Panc1 (cell line): ENCODE measurements around the gene ZNF585A. TPM values are rescaled to one million over a fixed set of nuclear protein-coding genes. Genes with fewer than 3 reads are reported as not detected.
"Not testable (repeated sequence)": the region's sequence is repeated elsewhere in the genome, so short reads cannot be mapped to it uniquely, and the experiment has no call there.

ENCODE experiments used
- ATAC-seq: fragments of 200-7000 bp; cut with Tn5 transposase; 2 replicates; pipeline ENCODE4 v1.9.1; 2020; ENCODE audit warnings: mild to moderate bottlenecking, moderate library complexity
- BruUV-seq: library from RNA; stranded (reverse); fragments of 400-500 nt; replicated peaks from 2 replicates; lab custom pipeline; 2021; lab: Mats Ljungman, UMichigan
- CTCF ChIA-PET: fragments of 300-600 bp; sonication (Branson Sonifier 250); formaldehyde crosslinking; loops from one replicate; lab custom pipeline; 2022; ENCODE audit warnings: antibody characterized with exemption; lab: Charles Lee
- POLR2A ChIA-PET: fragments of 300-600 bp; sonication (Branson Sonifier 250); formaldehyde crosslinking; loops from one replicate; lab custom pipeline; 2022; ENCODE audit warnings: antibody characterized with exemption; lab: Charles Lee
- DNase-seq: peaks from one replicate; pipeline ENCODE4 v3.0.0-alpha.2; 2010; ENCODE audit warnings: low read depth, low spot score
- H3K27ac ChIP-seq: 2 replicates; pipeline ENCODE4 v1.5.1; 2011; ENCODE audit warnings: mild to moderate bottlenecking, low read length, inconsistent platforms
- H3K27me3 ChIP-seq: fragments of 200-500 bp; sonication (Bioruptor generic); 2 replicates; pipeline ENCODE4 v1.6.0; 2014; ENCODE audit warnings: low read length, inconsistent platforms; ENCODE audit not compliant: control insufficient read depth, insufficient read depth
- H3K36me3 ChIP-seq: fragments of 200-500 bp; sonication (Bioruptor generic); 2 replicates; pipeline ENCODE4 v1.5.1; 2014; ENCODE audit warnings: inconsistent platforms, mild to moderate bottlenecking, low read length, moderate library complexity; ENCODE audit not compliant: control insufficient read depth, insufficient read depth
- H3K4me1 ChIP-seq: 2 replicates; pipeline ENCODE4 v1.5.1; 2011; ENCODE audit warnings: inconsistent platforms, mild to moderate bottlenecking, low read length, moderate library complexity; ENCODE audit not compliant: control insufficient read depth, insufficient read depth
- H3K4me3 ChIP-seq, 2 experiments: 2 replicates each; pipeline ENCODE4 v1.5.1; 2011 to 2012; ENCODE audit warnings: low read depth in 2 of 2, low read length in 2 of 2, mild to moderate bottlenecking in 2 of 2, inconsistent platforms in 1 of 2, moderate library complexity in 1 of 2
- H3K9me3 ChIP-seq: fragments of 200-500 bp; sonication (Bioruptor generic); 2 replicates; pipeline ENCODE4 v1.5.1; 2014; ENCODE audit warnings: low read depth, mild to moderate bottlenecking, inconsistent platforms, low read length, moderate library complexity; ENCODE audit not compliant: control insufficient read depth, insufficient read depth
- CTCF ChIP-seq: fragments of 450-650 bp; IDR thresholded peaks from 2 replicates; pipeline ENCODE4 v1.5.1; 2017; ENCODE audit warnings: mild to moderate bottlenecking
- POLR2AphosphoS5 ChIP-seq: IDR thresholded peaks from 2 replicates; pipeline ENCODE4 v1.6.1; 2012; ENCODE audit warnings: mild to moderate bottlenecking, low read depth, low read length, moderate library complexity
- REST ChIP-seq, 2 experiments: IDR thresholded peaks; 2 replicates each; pipeline ENCODE4 v1.6.1; 2011 to 2012; ENCODE audit warnings: low read depth in 2 of 2, control low read depth in 1 of 2, low read length in 1 of 2, mild to moderate bottlenecking in 1 of 2, moderate library complexity in 1 of 2; ENCODE audit not compliant: insufficient read depth in 1 of 2
- SIN3A ChIP-seq: IDR thresholded peaks from 2 replicates; pipeline ENCODE4 v1.6.1; 2012; ENCODE audit warnings: low read depth, mild to moderate bottlenecking, low read length, moderate library complexity, borderline replicate concordance; ENCODE audit not compliant: insufficient read depth
- TCF7L2 ChIP-seq: IDR thresholded peaks from 2 replicates; pipeline ENCODE4 v1.6.1; 2011; ENCODE audit warnings: mild to moderate bottlenecking, low read depth, low read length, inconsistent platforms
- in situ Hi-C: cut with HindIII; loops from 2 replicates; pipeline ENCODE4 v1.10.0; 2016; ENCODE audit warnings: low sequenced_read_pairs, low pct_unique_long_range_greater_than_20kb
- intact Hi-C: fragments of 100-400 bp; cut with micrococcal nuclease; formaldehyde crosslinking; loops from one replicate; pipeline ENCODE4 v1.10.0; 2022; ENCODE audit not compliant: unreplicated experiment
- total RNA-seq: library from RNA; stranded (reverse); gene quantifications from one replicate; pipeline ENCODE4 v1.2.1, GENCODE V29; 2021; ENCODE audit not compliant: unreplicated experiment

Gene ZNF585A
- total RNA-seq, 1 experiment from 2014 or later: 23.4 TPM

GRCh38 chr19:37197768-37198167 is 25.3 kb upstream of the ZNF585A start:
- peaks cover 4% of the 10 kb centered on the region; the same call in 1 of the 2 replicates for H3K9me3 ChIP-seq
- no peak for TF ChIP-seq REST (IDR thresholded peaks at IDR 0.05; ENCODE audit: insufficient read depth in 1 of 2, low read depth in 2 of 2, low read length in 1 of 2)
- TF ChIP-seq CTCF: no peak
- no peak for TF ChIP-seq SIN3A
- no peak for TF ChIP-seq POLR2AphosphoS5
- no peak for TF ChIP-seq TCF7L2
- POLR2A ChIA-PET: no interaction called here
- H3K4me3 ChIP-seq: no peak overlapping the region
- in situ Hi-C loops (no loop called here), intact Hi-C loops (no loop called here)
- no TSS peak for BruUV-seq
- no peaks in the 10 kb centered on the region for H3K36me3 ChIP-seq
- DNase-seq (no peak), ATAC-seq (no peak)
- CTCF ChIA-PET: no interaction called here
- no peak overlapping the region for H3K27ac ChIP-seq
- no peaks in the 10 kb centered on the region for H3K4me1 ChIP-seq
- H3K27me3 ChIP-seq: no peaks in the 10 kb centered on the region

- H3K9me3 ChIP-seq, BruUV-seq, intact Hi-C loops, CTCF ChIA-PET, H3K36me3 ChIP-seq, H3K27ac ChIP-seq, H3K4me3 ChIP-seq, ATAC-seq, in situ Hi-C loops, DNase-seq, H3K4me1 ChIP-seq, POLR2A ChIA-PET, H3K27me3 ChIP-seq: not testable (repeated sequence)
These were observed 24.6 kb upstream of the ZNF585A start for GRCh38 chr19:37197115-37197514.

GRCh38 chr19:37195248-37195647 is 22.8 kb upstream of the ZNF585A start:
- POLR2A ChIA-PET, in situ Hi-C loops, H3K4me3 ChIP-seq, H3K27me3 ChIP-seq, ATAC-seq, H3K36me3 ChIP-seq, CTCF ChIA-PET, H3K27ac ChIP-seq, H3K4me1 ChIP-seq, DNase-seq, BruUV-seq, intact Hi-C loops: not testable (repeated sequence)
- peaks cover 11% of the 10 kb centered on the region; the same call in 1 of the 2 replicates for H3K9me3 ChIP-seq

- BruUV-seq, H3K27me3 ChIP-seq, H3K4me1 ChIP-seq, ATAC-seq, POLR2A ChIA-PET, CTCF ChIA-PET, intact Hi-C loops, in situ Hi-C loops, H3K27ac ChIP-seq, H3K36me3 ChIP-seq, H3K4me3 ChIP-seq, DNase-seq: not testable (repeated sequence)
- H3K9me3 ChIP-seq: peaks cover 67% of the 10 kb centered on the region
These were observed 13.6 kb upstream of the ZNF585A start for GRCh38 chr19:37186071-37186470.
